ENCODE results near the gene USP10.

Gene USP10

GRCh38 chr16:84657229-84657837, 42.5 kb upstream of the USP10 start:
- no peaks in the 10 kb centered on the region for H3K27me3 ChIP-seq (ENCODE audit: insufficient read depth, insufficient read length)
- TF ChIP-seq SUZ12 (IDR thresholded peaks at IDR 0.05; ENCODE audit: extremely low read depth, insufficient read depth, insufficient read length) = no peak
- TF ChIP-seq ZNF274 (IDR thresholded peaks at IDR 0.05; ENCODE audit: low read depth, low read length) = no peak
- no peak for TF ChIP-seq YY1 (IDR thresholded peaks at IDR 0.05; ENCODE audit: insufficient read depth, insufficient read length)
- no peak for DNase-seq (ENCODE audit: low read depth, low spot score)
- H3K9me3 ChIP-seq (ENCODE audit: insufficient read depth, low read length) = no peaks in the 10 kb centered on the region
- H3K9ac ChIP-seq (ENCODE audit: insufficient read length, low read depth) = no peak overlapping the region
- H3K4me3 ChIP-seq (ENCODE audit: insufficient read length, low read depth) = no peak overlapping the region
- H3K36me3 ChIP-seq (ENCODE audit: insufficient read depth, insufficient read length, low read length) = peaks cover 65% of the 10 kb centered on the region
- no peaks in the 10 kb centered on the region for H3K4me1 ChIP-seq (ENCODE audit: insufficient read depth, insufficient read length)

- Histone ChIP-seq H3K9ac (ENCODE audit: insufficient read length, low read depth) (no peak overlapping the region), H3K36me3 (ENCODE audit: insufficient read depth, insufficient read length, low read length) (peaks cover 69% of the 10 kb centered on the region), H3K9me3 (ENCODE audit: insufficient read depth, low read length) (no peaks in the 10 kb centered on the region), H3K4me3 (ENCODE audit: insufficient read length, low read depth) (no peak overlapping the region), H3K4me1 (ENCODE audit: insufficient read depth, insufficient read length) (peaks cover 7% of the 10 kb centered on the region), H3K27me3 (ENCODE audit: insufficient read depth, insufficient read length) (no peaks in the 10 kb centered on the region)
- no peak for DNase-seq (ENCODE audit: low read depth, low spot score)
- TF ChIP-seq ZNF274 (IDR thresholded peaks at IDR 0.05; ENCODE audit: low read depth, low read length) (no peak), YY1 (IDR thresholded peaks at IDR 0.05; ENCODE audit: insufficient read depth, insufficient read length) (no peak), SUZ12 (IDR thresholded peaks at IDR 0.05; ENCODE audit: extremely low read depth, insufficient read depth, insufficient read length) (no peak)
Measured at GRCh38 chr16:84658690-84659089, 41.1 kb upstream of the USP10 start.

- Histone ChIP-seq H3K4me3 (ENCODE audit: insufficient read length, low read depth) (no peak overlapping the region), H3K27me3 (ENCODE audit: insufficient read depth, insufficient read length) (no peaks in the 10 kb centered on the region), H3K4me1 (ENCODE audit: insufficient read depth, insufficient read length) (peaks cover 7% of the 10 kb centered on the region), H3K36me3 (ENCODE audit: insufficient read depth, insufficient read length, low read length) (peaks cover 66% of the 10 kb centered on the region), H3K9ac (ENCODE audit: insufficient read length, low read depth) (no peak overlapping the region), H3K9me3 (ENCODE audit: insufficient read depth, low read length) (no peaks in the 10 kb centered on the region)
- no peak for TF ChIP-seq ZNF274 (IDR thresholded peaks at IDR 0.05; ENCODE audit: low read depth, low read length)
- TF ChIP-seq YY1 (IDR thresholded peaks at IDR 0.05; ENCODE audit: insufficient read depth, insufficient read length) = no peak
- no peak for TF ChIP-seq SUZ12 (IDR thresholded peaks at IDR 0.05; ENCODE audit: extremely low read depth, insufficient read depth, insufficient read length)
- DNase-seq (ENCODE audit: low read depth, low spot score) = no peak
Measured at GRCh38 chr16:84659656-84660300, 40.0 kb upstream of the USP10 start.

- Histone ChIP-seq H3K4me3 (ENCODE audit: insufficient read length, low read depth) (no peak overlapping the region), H3K36me3 (ENCODE audit: insufficient read depth, insufficient read length, low read length) (peaks cover 72% of the 10 kb centered on the region)
- TF ChIP-seq SUZ12 (IDR thresholded peaks at IDR 0.05; ENCODE audit: extremely low read depth, insufficient read depth, insufficient read length) (no peak), YY1 (IDR thresholded peaks at IDR 0.05; ENCODE audit: insufficient read depth, insufficient read length) (no peak), ZNF274 (IDR thresholded peaks at IDR 0.05; ENCODE audit: low read depth, low read length) (no peak)
Measured at GRCh38 chr16:84660973-84661372, 38.8 kb upstream of the USP10 start.

GRCh38 chr16:84661418-84662060, 38.3 kb upstream of the USP10 start:
- DNase-seq (ENCODE audit: low read depth, low spot score) = no peak
- Histone ChIP-seq H3K9me3 (ENCODE audit: insufficient read depth, low read length) (no peaks in the 10 kb centered on the region), H3K4me1 (ENCODE audit: insufficient read depth, insufficient read length) (peaks cover 10% of the 10 kb centered on the region), H3K27me3 (ENCODE audit: insufficient read depth, insufficient read length) (no peaks in the 10 kb centered on the region), H3K9ac (ENCODE audit: insufficient read length, low read depth) (no peak overlapping the region), H3K36me3 (ENCODE audit: insufficient read depth, insufficient read length, low read length) (peaks cover 75% of the 10 kb centered on the region), H3K4me3 (ENCODE audit: insufficient read length, low read depth) (no peak overlapping the region)
- TF ChIP-seq ZNF274 (IDR thresholded peaks at IDR 0.05; ENCODE audit: low read depth, low read length) (no peak), SUZ12 (IDR thresholded peaks at IDR 0.05; ENCODE audit: extremely low read depth, insufficient read depth, insufficient read length) (no peak), YY1 (IDR thresholded peaks at IDR 0.05; ENCODE audit: insufficient read depth, insufficient read length) (no peak)

More at GRCh38 chr16:84660973-84661372, 38.8 kb upstream of the USP10 start:
- Histone ChIP-seq H3K27me3 (ENCODE audit: insufficient read depth, insufficient read length) (no peaks in the 10 kb centered on the region), H3K9me3 (ENCODE audit: insufficient read depth, low read length) (no peaks in the 10 kb centered on the region), H3K9ac (ENCODE audit: insufficient read length, low read depth) (no peak overlapping the region), H3K4me1 (ENCODE audit: insufficient read depth, insufficient read length) (peaks cover 10% of the 10 kb centered on the region)
- no peak for DNase-seq (ENCODE audit: low read depth, low spot score)

GRCh38 chr16:84662471-84662870, 37.3 kb upstream of the USP10 start:
- Histone ChIP-seq H3K4me1 (ENCODE audit: insufficient read depth, insufficient read length) (peaks cover 10% of the 10 kb centered on the region), H3K27me3 (ENCODE audit: insufficient read depth, insufficient read length) (no peaks in the 10 kb centered on the region), H3K4me3 (ENCODE audit: insufficient read length, low read depth) (no peak overlapping the region), H3K36me3 (ENCODE audit: insufficient read depth, insufficient read length, low read length) (peaks cover 68% of the 10 kb centered on the region), H3K9ac (ENCODE audit: insufficient read length, low read depth) (no peak overlapping the region), H3K9me3 (ENCODE audit: insufficient read depth, low read length) (no peaks in the 10 kb centered on the region)
- no peak for TF ChIP-seq SUZ12 (IDR thresholded peaks at IDR 0.05; ENCODE audit: extremely low read depth, insufficient read depth, insufficient read length)
- TF ChIP-seq ZNF274 (IDR thresholded peaks at IDR 0.05; ENCODE audit: low read depth, low read length) = no peak
- TF ChIP-seq YY1 (IDR thresholded peaks at IDR 0.05; ENCODE audit: insufficient read depth, insufficient read length) = no peak
- no peak for DNase-seq (ENCODE audit: low read depth, low spot score)

- peaks cover 57% of the 10 kb centered on the region for H3K36me3 ChIP-seq (ENCODE audit: insufficient read depth, insufficient read length, low read length)
- no peak overlapping the region for H3K4me3 ChIP-seq (ENCODE audit: insufficient read length, low read depth)
- peaks cover 13% of the 10 kb centered on the region for H3K4me1 ChIP-seq (ENCODE audit: insufficient read depth, insufficient read length)
- peak overlapping the region; percentile 2 for H3K9ac ChIP-seq (ENCODE audit: insufficient read length, low read depth)
- no peak for TF ChIP-seq SUZ12 (IDR thresholded peaks at IDR 0.05; ENCODE audit: extremely low read depth, insufficient read depth, insufficient read length)
- no peak for TF ChIP-seq YY1 (IDR thresholded peaks at IDR 0.05; ENCODE audit: insufficient read depth, insufficient read length)
- TF ChIP-seq ZNF274 (IDR thresholded peaks at IDR 0.05; ENCODE audit: low read depth, low read length) = no peak
- H3K27me3 ChIP-seq (ENCODE audit: insufficient read depth, insufficient read length) = no peaks in the 10 kb centered on the region
- H3K9me3 ChIP-seq (ENCODE audit: insufficient read depth, low read length) = no peaks in the 10 kb centered on the region
- no peak for DNase-seq (ENCODE audit: low read depth, low spot score)
Measured at GRCh38 chr16:84663433-84664101, 36.2 kb upstream of the USP10 start.

Measured in NT2/D1 (cell line).